ENCODE data around the gene PXDN.
"Not testable (repeated sequence)": the region's sequence is repeated elsewhere in the genome, so short reads cannot be mapped to it uniquely, and the experiment has no call there.

Gene PXDN

GRCh38 chr2:1701556-1702185 is 42.6 kb downstream of the PXDN start:
- DNase-seq, result no peak

- DNase-seq, result no peak
Measured at GRCh38 chr2:1701020-1701419, 43.3 kb downstream of the PXDN start.

- not testable (repeated sequence) for DNase-seq
Measured at GRCh38 chr2:1700427-1700826, 43.9 kb downstream of the PXDN start.

DNA sequence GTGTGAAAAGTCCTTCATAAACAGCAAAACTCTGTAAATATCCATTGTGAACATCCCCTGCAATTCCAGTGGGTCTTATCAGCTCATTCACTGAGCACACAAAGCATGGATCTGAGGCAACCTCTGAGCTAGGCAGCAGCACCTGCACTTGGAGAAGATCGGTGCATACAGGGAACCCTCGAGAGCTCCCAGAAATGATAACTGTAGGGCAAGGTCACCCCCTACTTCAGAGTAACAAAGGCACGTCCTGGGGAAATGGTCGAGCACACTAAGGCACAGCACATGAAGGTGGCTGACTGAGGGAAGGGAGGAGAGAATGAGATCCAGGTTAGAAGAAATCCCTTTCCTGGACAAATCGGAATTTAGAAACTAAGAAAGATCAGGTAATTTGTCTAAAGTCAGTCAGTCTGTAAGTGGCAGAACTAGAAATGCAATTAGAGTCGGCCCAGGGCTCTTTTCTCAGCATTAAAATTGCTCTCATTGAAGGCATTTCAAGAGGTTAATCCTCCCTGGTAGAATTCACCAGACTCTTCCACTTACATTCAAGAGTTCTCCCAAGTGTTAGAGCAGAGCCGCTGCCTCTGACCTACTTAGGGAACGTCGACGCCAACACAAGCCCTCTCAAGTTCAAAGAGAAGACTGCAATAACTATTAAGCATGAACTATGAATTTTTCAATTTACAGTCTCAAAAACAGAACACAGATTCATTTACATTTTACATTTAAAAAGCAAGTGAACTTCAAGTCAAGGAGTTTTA is 45.9 kb downstream of the PXDN start:
- no peak for DNase-seq

- no peak for DNase-seq
Measured at GRCh38 chr2:1697601-1698000, 46.7 kb downstream of the PXDN start.

DNA sequence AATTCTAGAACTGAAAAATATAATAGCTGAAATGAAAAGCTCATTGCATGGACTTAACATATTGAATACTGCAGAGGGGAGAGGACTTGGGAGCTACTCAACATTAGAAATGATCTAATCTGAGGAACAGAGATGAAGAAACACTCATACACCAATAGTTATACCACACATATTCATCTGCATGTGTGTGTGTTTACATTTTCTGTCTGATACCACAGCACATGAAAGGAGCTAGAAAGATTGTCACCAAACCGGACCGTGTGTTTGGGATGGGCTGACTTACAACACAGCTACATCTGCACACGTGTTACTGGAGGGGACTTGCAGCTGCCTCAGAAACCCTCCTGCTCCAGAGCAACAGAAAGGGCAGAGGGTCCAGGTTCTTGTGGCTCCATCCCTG is 47.8 kb downstream of the PXDN start:
- no peak for DNase-seq

DNA sequence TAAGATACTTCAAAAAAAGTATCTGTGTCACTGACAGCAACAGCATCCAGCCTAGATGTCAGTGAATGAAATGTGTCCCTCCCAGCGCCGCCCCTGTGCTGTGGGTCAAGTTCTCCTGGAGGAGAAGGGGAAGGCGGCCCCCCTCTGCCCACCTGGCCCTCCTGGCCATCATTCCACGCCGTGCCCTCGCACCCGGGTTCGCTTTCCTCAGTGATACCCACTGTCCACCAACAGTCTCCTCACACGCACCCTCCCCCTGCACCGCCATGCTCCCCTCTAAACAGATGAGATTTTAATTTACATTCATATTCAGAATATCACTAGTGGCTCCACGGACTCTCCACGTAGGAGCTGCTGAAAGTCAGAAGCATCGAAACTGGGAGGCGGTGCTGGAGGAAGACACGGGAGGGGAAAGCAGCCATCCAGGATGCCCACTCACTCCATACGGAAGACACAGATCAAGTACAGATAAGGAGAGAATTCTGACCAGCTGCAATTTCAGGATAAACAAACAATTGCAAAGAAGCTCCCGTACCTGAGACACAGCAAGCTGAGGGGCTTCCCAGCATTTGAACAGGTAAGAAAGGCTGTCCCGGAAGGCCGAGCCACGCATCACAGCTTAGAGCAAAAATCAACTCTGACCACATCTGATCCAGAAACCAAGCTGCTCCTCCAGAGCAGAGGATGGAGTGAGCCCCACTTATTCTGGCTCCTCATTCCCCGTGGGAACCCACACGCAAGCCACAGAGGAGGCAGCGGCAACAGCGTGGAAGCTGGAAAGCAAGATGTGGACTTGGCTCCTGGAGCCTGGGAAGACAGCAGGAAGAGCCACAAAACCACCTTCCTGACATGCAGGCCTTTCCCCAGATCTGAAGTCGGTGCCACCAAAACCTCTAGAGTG is 49.7 kb downstream of the PXDN start:
- no peak for DNase-seq

GRCh38 chr2:1693723-1694122 is 50.6 kb downstream of the PXDN start:
- no peak for DNase-seq

DNA sequence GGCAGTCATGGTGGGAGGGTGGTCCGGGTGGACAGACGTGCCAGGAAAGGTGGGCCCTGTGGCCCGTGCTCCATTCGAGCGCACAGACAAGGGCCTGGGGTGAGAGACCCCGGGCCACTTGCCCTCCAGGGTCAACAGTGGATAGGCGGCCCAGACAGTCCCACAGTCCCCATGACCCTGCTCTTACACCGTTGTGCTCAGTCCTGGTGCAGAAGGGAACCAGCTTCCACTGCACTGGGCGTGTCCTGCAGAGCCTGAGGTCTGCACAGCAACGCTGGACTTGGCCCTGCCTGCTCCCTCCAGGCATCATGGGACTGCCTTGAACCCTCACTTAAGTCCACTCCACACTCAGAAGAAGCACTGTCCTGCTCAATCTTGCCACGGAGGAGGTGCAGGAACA is 52.0 kb downstream of the PXDN start:
- DNase-seq, result no peak

GRCh38 chr2:1691366-1691765 is 52.9 kb downstream of the PXDN start:
- DNase-seq, result no peak

DNA sequence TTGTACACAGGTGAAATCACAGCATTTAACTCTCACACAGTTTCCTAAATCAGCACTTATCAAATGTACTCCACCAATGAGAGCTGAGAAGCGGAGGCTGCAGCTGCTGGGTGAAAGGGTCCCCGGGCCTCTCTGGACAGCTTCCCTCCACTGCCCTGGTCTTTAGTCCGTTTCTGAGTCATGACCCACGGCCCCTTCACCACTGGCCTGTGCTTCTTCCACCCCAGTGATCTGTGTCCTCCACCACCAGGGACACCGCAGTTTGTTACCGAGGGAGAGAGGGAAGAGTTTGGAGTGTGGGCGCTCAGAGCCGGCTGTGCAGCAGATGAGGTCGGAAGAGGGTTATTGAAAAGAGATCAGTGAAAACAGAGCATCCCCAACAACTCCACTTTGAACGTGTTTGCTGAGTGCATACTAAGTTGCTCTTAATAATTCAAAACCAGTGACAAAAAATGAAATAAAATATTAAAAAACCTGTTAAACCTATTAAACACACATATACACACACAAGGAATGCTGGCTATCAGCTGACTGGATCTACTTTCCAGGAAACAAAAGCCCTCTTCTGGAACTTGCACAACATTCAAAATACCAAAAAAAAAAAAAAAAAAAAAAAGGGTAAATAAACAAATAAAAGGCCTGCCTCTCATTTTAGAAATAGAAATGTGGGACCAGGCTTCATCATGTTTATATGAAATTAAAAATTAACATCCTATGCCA is 54.1 kb downstream of the PXDN start:
- DNase-seq, result no peak

- no peak for DNase-seq
Measured at GRCh38 chr2:1688859-1689258, 55.5 kb downstream of the PXDN start.

DNA sequence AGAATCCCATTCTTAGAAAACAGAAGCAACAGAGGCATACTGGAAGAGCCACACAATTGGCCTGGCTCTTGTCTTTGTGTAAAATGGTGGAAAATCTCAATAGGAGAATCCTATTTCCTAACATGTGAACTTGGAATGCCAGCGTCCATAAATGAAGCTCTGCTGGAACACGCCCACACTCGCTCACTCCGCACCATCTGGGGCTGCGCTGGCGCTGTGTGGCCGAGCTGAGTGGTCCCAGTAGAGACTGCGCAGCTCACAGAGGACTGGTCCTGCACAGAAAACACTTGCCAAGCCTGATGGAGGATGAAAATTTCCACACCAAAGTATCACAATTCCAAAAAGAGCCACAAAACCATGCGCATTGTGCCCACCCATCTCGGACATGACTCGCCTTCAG is 56.2 kb downstream of the PXDN start:
- DNase-seq, result no peak

GRCh38 chr2:1687254-1687653 is 57.1 kb downstream of the PXDN start:
- no peak for DNase-seq

DNA sequence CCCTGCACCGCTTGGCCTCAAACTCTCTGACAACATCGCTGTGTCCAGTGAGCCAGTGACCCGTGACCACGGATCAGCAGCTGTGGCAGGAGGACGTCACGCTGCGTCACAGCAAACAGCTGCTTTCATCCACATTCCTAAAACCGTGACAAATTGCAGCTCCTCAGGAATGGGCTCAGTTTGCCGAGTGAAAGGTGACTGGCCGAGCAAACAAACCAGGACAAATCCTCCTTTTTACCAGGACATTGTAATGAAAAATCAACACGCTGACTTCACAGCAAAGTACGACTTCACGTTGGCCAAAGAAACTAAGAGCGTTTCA is 57.6 kb downstream of the PXDN start:
- DNase-seq, result no peak

DNA sequence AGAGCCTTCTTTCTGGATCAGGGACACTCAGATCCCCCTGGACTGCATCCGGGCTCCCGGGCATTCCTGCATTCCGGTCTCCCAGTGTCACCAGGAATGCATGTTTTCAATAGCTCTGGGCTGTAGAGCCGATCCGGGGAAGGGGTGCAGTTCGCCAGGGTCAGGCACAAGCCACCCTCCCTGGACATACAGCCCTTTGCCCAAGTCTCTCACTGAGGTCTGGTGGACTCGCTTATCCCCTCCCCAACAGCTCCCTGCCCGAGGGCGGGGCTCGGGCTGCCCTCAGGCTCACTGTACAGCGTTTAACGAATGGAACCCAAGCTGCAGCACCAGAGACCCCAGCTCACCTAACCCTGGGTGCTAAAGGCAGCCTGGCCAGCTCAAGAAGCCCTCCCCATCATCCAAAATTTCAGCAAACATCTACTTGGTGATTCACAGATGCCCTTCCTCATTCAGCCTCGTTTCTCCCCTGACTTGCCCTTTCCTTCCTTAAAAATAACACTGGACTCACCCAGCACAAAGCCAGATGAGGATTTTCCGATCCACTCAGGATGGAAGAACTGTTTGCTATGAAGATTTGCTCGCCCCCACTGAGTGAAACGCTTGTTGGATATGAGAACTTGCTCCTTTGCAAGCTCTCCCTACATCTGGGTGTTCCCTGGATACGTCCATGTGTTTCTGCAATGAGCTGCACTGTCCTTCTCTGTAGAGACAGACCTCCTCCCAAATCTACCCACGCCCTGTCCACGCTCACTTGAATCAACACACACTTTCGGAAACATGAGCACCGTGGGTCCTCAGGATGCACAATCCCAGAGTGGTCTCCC is 58.1 kb downstream of the PXDN start:
- DNase-seq, result peak; percentile 61

- DNase-seq, result no peak
Measured at GRCh38 chr2:1685078-1685956, 59.0 kb downstream of the PXDN start.

DNA sequence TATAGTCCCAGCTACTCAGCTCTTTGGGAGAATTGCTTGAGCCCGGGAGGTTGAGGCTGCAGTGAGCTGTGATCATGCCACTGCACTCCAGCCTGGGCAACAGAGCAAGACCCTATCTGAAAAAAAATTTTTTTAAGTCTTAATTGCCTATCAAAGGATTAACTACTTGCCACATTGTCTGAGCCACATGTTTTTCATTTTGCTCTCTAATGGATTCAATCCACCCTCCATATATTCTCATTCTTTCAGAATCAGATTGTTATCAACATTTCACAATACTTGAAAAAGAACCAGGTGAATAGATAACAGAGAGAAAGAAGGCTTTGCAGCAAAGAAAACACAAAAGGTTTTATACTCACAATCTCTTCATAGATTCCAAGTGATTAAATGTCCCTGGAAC is 61.0 kb downstream of the PXDN start:
- DNase-seq, result peak; percentile 42

- DNase-seq, result no peak
Measured at GRCh38 chr2:1682181-1682440, 62.2 kb downstream of the PXDN start.

- no peak for DNase-seq
Measured at GRCh38 chr2:1681323-1682180, 62.8 kb downstream of the PXDN start.

DNA sequence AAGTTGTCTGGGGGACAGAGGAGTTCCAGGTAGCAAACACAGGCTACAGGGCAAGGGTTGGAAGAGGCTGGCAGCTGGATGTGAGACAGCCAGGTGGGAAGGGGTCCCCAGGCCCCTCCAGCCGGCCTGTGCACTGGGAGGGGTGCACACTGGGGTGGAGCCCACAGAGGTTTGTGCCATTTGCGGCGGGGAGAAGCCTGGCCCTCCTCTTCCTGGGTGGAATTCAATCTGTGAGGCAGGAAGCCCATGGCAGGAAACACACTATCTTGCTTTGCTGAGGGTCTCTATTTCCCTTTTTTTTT is 63.3 kb downstream of the PXDN start:
- DNase-seq, result no peak
